Mesothelial cell of epicardium (in vitro differentiated cells): Measurements from ENCODE around the gene PSMD13. TPM values are rescaled to one million over a fixed set of nuclear protein-coding genes. Genes with fewer than 3 reads are reported as not detected.

Source experiments
- DNase-seq, 2 experiments: peaks; one replicate each; pipeline ENCODE4 v3.0.0; 2021; ENCODE audit warnings: low spot score in 2 of 2; ENCODE audit not compliant: unreplicated experiment in 2 of 2
- H3K27ac Mint-ChIP-seq: 2 replicates; pipeline ENCODE4 v1.8.0; 2021; ENCODE audit warnings: mixed read lengths
- H3K27me3 Mint-ChIP-seq: 2 replicates; pipeline ENCODE4 v1.8.0; 2021; ENCODE audit warnings: low read depth, mixed read lengths
- H3K36me3 Mint-ChIP-seq: 2 replicates; pipeline ENCODE4 v1.8.0; 2021; ENCODE audit warnings: mixed read lengths
- H3K4me1 Mint-ChIP-seq: 2 replicates; pipeline ENCODE4 v1.8.0; 2021; ENCODE audit warnings: mixed read lengths
- H3K4me3 Mint-ChIP-seq: 2 replicates; pipeline ENCODE4 v1.8.0; 2021; ENCODE audit warnings: mild to moderate bottlenecking, moderate library complexity, mixed read lengths
- H3K9me3 Mint-ChIP-seq: 2 replicates; pipeline ENCODE4 v1.8.0; 2021; ENCODE audit warnings: mixed read lengths
- CTCF ChIP-seq: fragments of 200-600 bp; sonication (generic); IDR thresholded peaks from one replicate; pipeline ENCODE4 v1.5.0; 2021; ENCODE audit warnings: antibody characterized with exemption; ENCODE audit not compliant: unreplicated experiment
- total RNA-seq: library from RNA; stranded (reverse); gene quantifications from 3 replicates; pipeline ENCODE4 v1.2.1, GENCODE V29; 2021

The PSMD13 gene
- total RNA-seq, 1 donor from 2014 or later: 96.2 TPM

- H3K9me3 Mint-ChIP-seq: no peaks in the 10 kb centered on the region
- no peaks in the 10 kb centered on the region for H3K36me3 Mint-ChIP-seq
- peak within 1 kb of the TSS; percentile 56 for H3K27ac Mint-ChIP-seq
- peak; percentile 48 to 68 for DNase-seq
- no peak for TF ChIP-seq CTCF
- H3K4me1 Mint-ChIP-seq: peaks cover 26% of the 10 kb centered on the region
- peaks cover 10% of the 10 kb centered on the region for H3K27me3 Mint-ChIP-seq
- H3K4me3 Mint-ChIP-seq: peak within 1 kb of the TSS; percentile 75
Observed at GRCh38 chr11:288478-289397, 52.0 kb downstream of the PSMD13 start, which contains the start of gene PGGHG. Gene PGGHG (plus strand): TSS chr11:289126. CDS start chr11:289817, 691 bp downstream.

GRCh38 chr11:289398-289711, 52.6 kb downstream of the PSMD13 start:
- no peaks in the 10 kb centered on the region for H3K36me3 Mint-ChIP-seq
- DNase-seq: no peak
- no peaks in the 10 kb centered on the region for H3K9me3 Mint-ChIP-seq
- H3K27me3 Mint-ChIP-seq: peaks cover 10% of the 10 kb centered on the region
- no peak for TF ChIP-seq CTCF
- peaks cover 24% of the 10 kb centered on the region for H3K4me1 Mint-ChIP-seq
- H3K27ac Mint-ChIP-seq: peak overlapping the region; percentile 56
- peak overlapping the region; percentile 70 for H3K4me3 Mint-ChIP-seq

- Mint-ChIP-seq H3K4me1 (peaks cover 24% of the 10 kb centered on the region), H3K27ac (peak overlapping the region; percentile 56), H3K27me3 (peaks cover 10% of the 10 kb centered on the region), H3K4me3 (peak overlapping the region; percentile 70), H3K36me3 (no peaks in the 10 kb centered on the region), H3K9me3 (no peaks in the 10 kb centered on the region)
- peak in 1 of 2 experiments; percentile 18 for DNase-seq
- TF ChIP-seq CTCF: no peak
Observed at GRCh38 chr11:289712-290620, 53.2 kb downstream of the PSMD13 start.

- Mint-ChIP-seq H3K27ac (peak overlapping the region; percentile 19), H3K4me1 (peaks cover 24% of the 10 kb centered on the region), H3K9me3 (no peaks in the 10 kb centered on the region), H3K36me3 (no peaks in the 10 kb centered on the region), H3K4me3 (peak overlapping the region; percentile 70), H3K27me3 (peaks cover 10% of the 10 kb centered on the region)
- TF ChIP-seq CTCF: no peak
- peak in 1 of 2 experiments; percentile 2 for DNase-seq
Observed at GRCh38 chr11:290621-291231, 54.0 kb downstream of the PSMD13 start.
